HG02970 (cell line): Measurements from ENCODE around the gene MNX1.

ENCODE experiments used
- ATAC-seq: cut with Tn5 transposase; IDR thresholded peaks from one replicate; pipeline ENCODE4 v1.9.1; 2021; ENCODE audit warnings: mild to moderate bottlenecking, moderate library complexity, moderate number of reproducible peaks; ENCODE audit not compliant: unreplicated experiment, low FRiP score

MNX1 gene

GRCh38 chr7:156985101-156985992 lies 25.1 kb downstream of the MNX1 start:
- no peak for ATAC-seq

- ATAC-seq: no peak
Observed at GRCh38 chr7:156984174-156984891, 26.1 kb downstream of the MNX1 start.

DNA sequence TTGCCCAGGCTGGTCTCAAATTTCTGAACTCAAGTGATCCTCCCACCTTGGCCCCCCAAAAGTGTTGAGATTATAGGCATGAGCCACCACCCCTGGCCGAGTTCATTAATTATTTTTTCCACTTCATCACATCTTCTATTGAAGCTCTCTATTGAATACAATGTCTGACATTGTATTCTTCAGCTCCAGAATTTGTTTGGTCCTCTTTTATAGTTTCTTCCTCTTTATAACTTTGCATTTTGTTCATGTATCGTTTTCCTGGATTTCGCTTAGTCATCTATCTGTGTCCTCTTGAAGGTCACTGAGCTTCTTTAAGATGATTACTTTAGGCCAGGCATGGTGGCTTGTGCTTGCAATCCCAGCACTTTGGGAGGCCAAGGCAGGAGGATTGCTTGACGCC lies 30.8 kb downstream of the MNX1 start:
- ATAC-seq: no peak

DNA sequence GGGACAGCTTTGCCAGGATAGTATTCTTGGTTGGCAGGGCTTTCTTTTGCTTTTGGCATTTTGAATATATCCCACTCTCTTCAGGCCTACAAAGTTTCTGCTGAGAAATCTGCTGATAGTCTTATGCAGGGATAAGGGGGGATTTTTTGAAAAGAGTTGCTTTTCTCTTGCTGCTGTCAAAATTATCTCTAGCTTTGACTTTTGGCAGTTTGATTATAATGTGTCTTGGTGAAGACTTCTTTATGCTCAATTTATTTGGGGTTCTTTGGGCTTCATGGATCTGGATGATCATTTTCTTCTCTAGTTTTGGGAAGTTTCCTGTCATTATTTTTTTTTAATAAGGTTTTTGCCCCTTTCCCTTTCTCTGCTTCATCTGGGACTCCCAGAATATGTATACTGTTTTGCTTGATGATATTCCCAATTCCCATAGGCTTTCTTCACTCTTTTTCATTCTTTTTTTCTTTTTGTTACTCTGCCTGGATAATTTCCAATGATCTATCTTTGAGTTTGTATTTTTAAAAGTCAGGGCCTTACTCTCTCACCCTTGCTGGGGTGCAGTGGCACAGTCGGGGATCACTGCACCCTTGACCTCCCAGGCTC lies 31.4 kb downstream of the MNX1 start:
- ATAC-seq: no peak

DNA sequence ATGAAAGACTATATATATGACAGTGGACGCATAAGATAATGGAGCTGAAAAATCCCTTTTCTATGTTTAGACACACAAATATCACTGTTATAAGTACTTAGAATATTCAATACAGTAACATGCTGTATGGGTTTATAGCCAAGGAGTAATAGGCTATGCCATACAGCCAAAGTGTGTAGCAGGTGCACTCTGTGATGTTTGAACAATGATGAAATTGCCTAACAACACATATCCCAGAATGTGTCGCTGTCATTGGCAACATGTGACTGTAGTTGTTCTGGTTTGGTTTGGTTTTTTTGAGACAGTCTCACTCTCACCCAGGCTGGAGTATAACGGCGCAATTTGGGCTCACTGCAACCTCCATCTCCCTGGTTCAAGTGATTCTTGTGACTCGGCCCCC lies 34.8 kb downstream of the MNX1 start:
- no peak for ATAC-seq

DNA sequence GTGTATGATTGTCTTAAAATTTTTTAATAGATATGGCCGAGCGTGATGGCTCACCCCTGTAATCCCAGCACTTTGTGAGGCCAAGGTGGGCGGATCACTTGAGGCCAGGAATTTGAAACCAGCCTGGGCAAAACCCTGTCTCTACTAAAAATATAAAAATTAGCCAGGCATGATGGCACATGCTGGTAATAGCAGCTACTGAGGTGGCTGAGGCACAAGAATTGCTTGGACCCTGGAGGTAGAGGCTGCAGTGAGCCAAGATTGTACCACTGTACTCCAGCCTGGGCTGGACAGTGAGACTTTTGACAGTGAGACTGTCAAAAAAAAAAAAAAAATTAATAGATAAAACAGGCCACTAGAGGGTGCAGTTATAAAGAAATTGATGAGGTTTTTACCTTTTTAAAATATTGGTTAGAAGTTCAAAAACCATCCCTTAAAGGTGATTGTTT lies 40.5 kb downstream of the MNX1 start:
- no peak for ATAC-seq

- no peak for ATAC-seq
Observed at GRCh38 chr7:156968183-156968582, 42.3 kb downstream of the MNX1 start.

- ATAC-seq: no peak
Observed at GRCh38 chr7:156966387-156966786, 44.1 kb downstream of the MNX1 start.

DNA sequence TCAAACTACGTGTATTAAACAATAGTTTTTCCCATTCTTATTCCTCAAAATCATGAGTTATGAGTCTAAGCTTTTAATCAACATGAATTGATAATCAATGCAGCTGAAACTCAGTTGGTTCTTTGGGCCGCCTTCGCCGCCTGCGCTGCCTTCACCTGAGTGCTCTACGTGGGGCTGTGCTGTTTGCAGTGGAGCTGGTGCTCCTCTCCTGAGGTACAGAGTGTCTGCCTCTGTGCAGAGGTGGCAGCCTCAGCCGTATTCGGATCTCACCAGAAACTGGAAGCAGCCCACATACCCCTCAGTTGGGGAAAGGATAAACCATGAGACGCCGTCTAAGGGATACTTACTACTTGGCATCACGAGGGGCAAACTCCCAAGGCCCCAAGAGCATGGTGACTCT lies 45.5 kb downstream of the MNX1 start:
- ATAC-seq: no peak

DNA sequence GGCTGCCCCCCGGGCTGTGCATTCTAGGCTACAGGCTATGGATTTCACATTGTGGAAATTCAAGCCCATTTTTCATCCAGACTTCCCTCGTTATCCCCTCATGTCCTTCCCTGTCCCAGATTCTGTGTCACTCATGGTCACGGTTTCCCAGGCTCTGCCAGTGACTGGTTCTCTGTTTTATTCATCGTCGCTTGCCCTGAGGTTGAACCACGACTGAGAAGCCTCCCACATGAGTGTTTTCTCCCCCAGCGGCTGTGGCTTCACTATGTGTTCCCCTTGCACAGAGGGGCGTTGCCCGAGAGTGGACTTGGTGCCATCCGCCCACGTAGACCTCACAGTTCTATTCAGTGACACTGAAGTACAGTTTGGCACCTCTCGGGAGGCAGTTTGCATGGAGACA lies 47.0 kb downstream of the MNX1 start:
- ATAC-seq: no peak

- ATAC-seq: no peak
Observed at GRCh38 chr7:156962897-156963296, 47.6 kb downstream of the MNX1 start.

DNA sequence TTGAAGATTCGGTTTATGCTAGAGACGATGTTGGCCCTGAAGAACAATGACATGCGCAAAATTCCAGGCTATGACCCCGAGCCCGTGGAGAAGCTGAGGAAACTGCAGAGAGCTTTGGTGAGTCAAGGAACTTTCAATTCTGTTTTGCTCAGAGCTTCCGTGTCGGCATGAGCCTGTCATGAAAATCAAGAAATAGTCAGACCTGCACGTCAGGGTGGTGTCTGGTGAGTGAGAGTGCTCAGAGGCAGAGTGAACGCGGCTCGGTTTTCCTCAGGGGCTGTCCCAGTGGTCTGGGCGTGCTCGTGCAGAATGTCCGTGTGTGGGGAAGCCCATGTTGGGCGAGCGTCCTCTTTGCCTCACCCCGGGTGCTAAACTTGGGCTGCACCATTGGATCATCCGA lies 48.3 kb downstream of the MNX1 start:
- no peak for ATAC-seq

- ATAC-seq: no peak
Observed at GRCh38 chr7:156956727-156957126, 53.7 kb downstream of the MNX1 start.

DNA sequence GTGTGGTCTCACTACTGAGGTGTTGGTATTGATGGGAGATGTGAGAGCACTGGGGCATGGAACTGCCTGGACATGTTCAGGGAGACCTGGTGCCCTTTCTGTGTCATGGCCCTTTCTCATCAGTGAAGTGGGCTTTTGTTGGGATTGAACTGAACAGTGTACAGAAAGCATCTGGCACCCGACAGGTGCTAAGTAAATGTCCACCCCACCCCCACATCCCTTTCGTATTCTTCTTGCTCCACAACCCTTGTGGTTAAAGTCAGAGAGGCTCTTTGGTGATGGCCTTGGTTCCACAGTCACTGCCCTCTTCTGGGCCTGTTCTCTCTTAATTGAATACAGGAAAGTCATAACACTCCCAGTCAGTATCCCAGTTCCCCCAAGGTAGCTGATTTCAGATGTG lies 55.5 kb downstream of the MNX1 start:
- ATAC-seq: no peak
